Mesenchymal stem cell (in vitro differentiated cells and primary cell): ENCODE measurements around the gene KCNQ2.

Source experiments
- DNase-seq: peaks from one replicate; pipeline ENCODE4 v3.0.0-alpha.2; 2013
- H2AFZ ChIP-seq: one replicate; pipeline ENCODE4 v1.6.1; 2013; ENCODE audit warnings: low read depth, mild to moderate bottlenecking, control low read depth, inconsistent platforms, low read length, moderate library complexity
- H2AK5ac ChIP-seq: 2 replicates; pipeline ENCODE4 v1.6.1; 2013; ENCODE audit warnings: low read length, moderate library complexity, mild to moderate bottlenecking, inconsistent platforms; ENCODE audit not compliant: severe bottlenecking
- H2BK120ac ChIP-seq: one replicate; pipeline ENCODE4 v1.6.1; 2013; ENCODE audit warnings: low read depth, mild to moderate bottlenecking, inconsistent platforms, low read length, moderate library complexity
- H2BK12ac ChIP-seq, 2 experiments: one replicate each; pipeline ENCODE4 v1.6.1; 2013; ENCODE audit warnings: inconsistent platforms in 2 of 2, low read length in 2 of 2, mild to moderate bottlenecking in 2 of 2, moderate library complexity in 2 of 2, control low read depth in 1 of 2
- H2BK15ac ChIP-seq: one replicate; pipeline ENCODE4 v1.6.1; 2013; ENCODE audit warnings: mild to moderate bottlenecking, low read depth, inconsistent platforms; ENCODE audit not compliant: poor library complexity, severe bottlenecking
- H2BK5ac ChIP-seq: 2 replicates; pipeline ENCODE4 v1.6.1; 2013; ENCODE audit warnings: low read depth, mild to moderate bottlenecking, low read length, control low read depth, inconsistent platforms; ENCODE audit not compliant: poor library complexity, severe bottlenecking
- H3K14ac ChIP-seq, 2 experiments: one replicate each; pipeline ENCODE4 v1.6.1; 2013; ENCODE audit warnings: inconsistent platforms in 2 of 2, low read length in 2 of 2, control low read depth in 1 of 2, mild to moderate bottlenecking in 1 of 2, moderate library complexity in 1 of 2
- H3K18ac ChIP-seq, 2 experiments: one replicate each; pipeline ENCODE4 v1.6.1; 2013; ENCODE audit warnings: inconsistent platforms in 2 of 2, low read length in 2 of 2, control low read depth in 1 of 2, low read depth in 1 of 2, mild to moderate bottlenecking in 1 of 2
- H3K23ac ChIP-seq, 2 experiments: one replicate each; pipeline ENCODE4 v1.6.1; 2013; ENCODE audit warnings: inconsistent platforms in 2 of 2, low read length in 2 of 2, mild to moderate bottlenecking in 2 of 2, moderate library complexity in 2 of 2, control low read depth in 1 of 2
- H3K27ac ChIP-seq: 2 replicates; pipeline ENCODE4 v1.5.1; 2013; ENCODE audit warnings: mild to moderate bottlenecking, moderate library complexity, low read length, control low read depth, inconsistent platforms; ENCODE audit not compliant: poor library complexity, severe bottlenecking
- H3K27me3 ChIP-seq, 2 experiments: 2 replicates each; pipeline versions ENCODE4 v1.6.1 to v1.7.0; 2013; ENCODE audit warnings: low read length in 2 of 2, mild to moderate bottlenecking in 2 of 2, moderate library complexity in 2 of 2, control low read depth in 1 of 2, inconsistent platforms in 1 of 2; ENCODE audit not compliant: control insufficient read depth in 1 of 2, insufficient read depth in 1 of 2
- H3K36me3 ChIP-seq, 2 experiments: 2 replicates each; pipeline versions ENCODE4 v1.6.1 to v1.7.0; 2013; ENCODE audit warnings: low read length in 2 of 2, control low read depth in 1 of 2, inconsistent platforms in 1 of 2, low read depth in 1 of 2, mild to moderate bottlenecking in 1 of 2; ENCODE audit not compliant: insufficient read depth in 2 of 2, control insufficient read depth in 1 of 2
- H3K4ac ChIP-seq, 2 experiments: one replicate each; pipeline ENCODE4 v1.6.1; 2013; ENCODE audit warnings: inconsistent platforms in 2 of 2, low read length in 2 of 2, mild to moderate bottlenecking in 2 of 2, moderate library complexity in 2 of 2, control low read depth in 1 of 2, low read depth in 1 of 2
- H3K4me1 ChIP-seq: 2 replicates; pipeline ENCODE4 v1.6.1; 2013; ENCODE audit warnings: low read depth, low read length, control low read depth; ENCODE audit not compliant: control insufficient read depth, insufficient read depth
- H3K4me2 ChIP-seq: 2 replicates; pipeline ENCODE4 v1.6.1; 2013; ENCODE audit warnings: low read length, mild to moderate bottlenecking, inconsistent platforms; ENCODE audit not compliant: poor library complexity, severe bottlenecking
- H3K4me3 ChIP-seq, 2 experiments: 2 replicates each; pipeline versions ENCODE4 v1.5.1 to v1.7.0; 2013; ENCODE audit warnings: low read length in 2 of 2, mild to moderate bottlenecking in 2 of 2, control low read depth in 1 of 2, low read depth in 1 of 2; ENCODE audit not compliant: insufficient read depth in 1 of 2
- H3K79me1 ChIP-seq: replicated peaks from 2 replicates; pipeline ENCODE4 v1.6.1; 2013; ENCODE audit warnings: mild to moderate bottlenecking, control low read depth, low read length, inconsistent platforms; ENCODE audit not compliant: poor library complexity, severe bottlenecking
- H3K9ac ChIP-seq: 2 replicates; pipeline ENCODE4 v1.7.0; 2013; ENCODE audit warnings: mild to moderate bottlenecking, low read length, moderate library complexity
- H3K9me3 ChIP-seq: 2 replicates; pipeline ENCODE4 v1.7.0; 2013; ENCODE audit warnings: mild to moderate bottlenecking, low read length; ENCODE audit not compliant: control insufficient read depth
- H4K8ac ChIP-seq: one replicate; pipeline ENCODE4 v1.6.1; 2013; ENCODE audit warnings: inconsistent platforms, mild to moderate bottlenecking, low read length, moderate library complexity
- H4K91ac ChIP-seq: one replicate; pipeline ENCODE4 v1.6.1; 2013; ENCODE audit warnings: mild to moderate bottlenecking, low read length, inconsistent platforms
- WGBS: methylation state at CpG from one replicate; pipeline ENCODE4 v1.1.7; 2013; ENCODE audit warnings: mixed read lengths; 5-methylcytosine and 5-hydroxymethylcytosine counted together

The KCNQ2 gene

DNA sequence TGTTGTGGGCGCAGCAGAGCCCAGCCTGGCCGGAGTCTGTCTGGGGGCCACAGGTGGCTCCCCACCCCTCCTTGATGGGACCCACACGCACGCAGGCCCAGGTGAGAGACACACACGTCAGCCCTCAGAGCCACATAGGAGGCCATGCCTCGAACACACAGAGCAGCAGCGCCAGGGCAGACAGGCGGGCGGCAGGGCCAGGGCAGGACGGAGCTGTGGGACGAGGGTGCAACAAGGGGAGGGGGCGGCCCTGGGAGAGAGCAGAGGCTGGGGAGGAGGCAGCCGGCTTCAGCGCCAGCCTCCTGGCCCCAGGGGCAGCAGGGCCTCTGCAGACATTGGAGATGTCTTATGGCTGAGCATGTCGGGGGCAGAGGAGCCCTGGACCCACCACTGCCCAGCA lies 42.5 kb downstream of the KCNQ2 start:
- H2AFZ ChIP-seq, result no peak overlapping the region
- H4K8ac ChIP-seq, result no peak overlapping the region
- H3K23ac ChIP-seq, result no peak overlapping the region
- no peak overlapping the region for H2BK120ac ChIP-seq
- H2BK12ac ChIP-seq, result no peak overlapping the region
- 86% methylated on average over 14 of the region's 15 CpGs for WGBS
- no peaks in the 10 kb centered on the region for H3K79me1 ChIP-seq
- H3K27ac ChIP-seq, result no peak overlapping the region
- H4K91ac ChIP-seq, result no peak overlapping the region
- H3K36me3 ChIP-seq, result no peaks in the 10 kb centered on the region
- H3K18ac ChIP-seq, result no peak overlapping the region
- no peak overlapping the region for H2BK5ac ChIP-seq
- no peak overlapping the region for H3K14ac ChIP-seq
- H3K4me2 ChIP-seq, result no peak overlapping the region
- no peak for DNase-seq
- H3K27me3 ChIP-seq, result peaks cover 0 to 29% of the 10 kb centered on the region in 2 experiments
- H3K9ac ChIP-seq, result no peak overlapping the region
- H3K4me3 ChIP-seq, result no peak overlapping the region
- no peak overlapping the region for H2AK5ac ChIP-seq
- no peaks in the 10 kb centered on the region for H3K4me1 ChIP-seq
- no peak overlapping the region for H2BK15ac ChIP-seq
- H3K9me3 ChIP-seq, result no peaks in the 10 kb centered on the region
- no peak overlapping the region for H3K4ac ChIP-seq

GRCh38 chr20:63428906-63429575 lies 43.4 kb downstream of the KCNQ2 start:
- no peak overlapping the region for H3K4me2 ChIP-seq
- H2AK5ac ChIP-seq, result no peak overlapping the region
- DNase-seq, result no peak
- 85% methylated on average over 20 of the region's 20 CpGs for WGBS
- H3K4me3 ChIP-seq, result no peak overlapping the region
- no peak overlapping the region for H3K4ac ChIP-seq
- H3K23ac ChIP-seq, result no peak overlapping the region
- H3K9me3 ChIP-seq, result no peaks in the 10 kb centered on the region
- no peak overlapping the region for H2BK15ac ChIP-seq
- H2AFZ ChIP-seq, result no peak overlapping the region
- no peak overlapping the region for H4K8ac ChIP-seq
- no peaks in the 10 kb centered on the region for H3K4me1 ChIP-seq
- H3K27me3 ChIP-seq, result peaks cover 0 to 20% of the 10 kb centered on the region in 2 experiments
- H3K18ac ChIP-seq, result no peak overlapping the region
- H3K36me3 ChIP-seq, result no peaks in the 10 kb centered on the region
- H2BK12ac ChIP-seq, result no peak overlapping the region
- no peak overlapping the region for H3K9ac ChIP-seq
- H2BK120ac ChIP-seq, result no peak overlapping the region
- H3K14ac ChIP-seq, result no peak overlapping the region
- H2BK5ac ChIP-seq, result no peak overlapping the region
- H4K91ac ChIP-seq, result no peak overlapping the region
- H3K79me1 ChIP-seq, result no peaks in the 10 kb centered on the region
- H3K27ac ChIP-seq, result no peak overlapping the region

DNA sequence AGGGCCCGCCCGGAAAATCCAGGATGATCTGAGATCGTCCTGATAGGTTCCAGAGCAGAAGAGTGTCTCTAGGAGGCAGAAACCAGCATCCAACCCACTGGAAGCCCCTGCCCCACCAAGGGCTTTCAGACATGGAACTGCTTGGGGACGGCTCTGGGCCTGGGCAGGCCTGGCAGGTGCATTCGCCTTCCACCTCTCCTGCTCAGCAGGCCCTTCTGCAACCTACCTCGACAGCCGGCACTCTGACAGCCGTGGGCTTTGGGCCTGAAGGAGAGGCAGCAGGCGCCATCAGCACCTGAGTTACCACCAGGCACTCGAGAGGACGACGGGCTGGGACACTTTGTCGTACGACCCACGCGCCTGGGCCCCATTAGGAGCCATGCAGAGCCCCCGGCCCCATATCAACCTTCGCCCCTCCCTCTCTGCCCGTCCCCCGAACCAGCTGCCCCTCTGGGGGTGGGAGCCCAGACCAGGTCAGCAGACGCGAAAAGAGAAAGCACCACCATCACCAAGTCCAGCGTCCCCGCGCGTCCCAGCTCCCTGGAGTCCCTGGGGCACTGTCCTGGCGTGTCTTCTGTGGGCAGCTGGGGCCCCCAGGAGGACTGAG lies 44.6 kb downstream of the KCNQ2 start:
- H3K18ac ChIP-seq, result no peak overlapping the region
- H3K9me3 ChIP-seq, result no peaks in the 10 kb centered on the region
- H3K27ac ChIP-seq, result no peak overlapping the region
- no peaks in the 10 kb centered on the region for H3K4me1 ChIP-seq
- no peak overlapping the region for H2AFZ ChIP-seq
- H2BK12ac ChIP-seq, result no peak overlapping the region
- no peak overlapping the region for H3K23ac ChIP-seq
- no peak overlapping the region for H3K4me3 ChIP-seq
- H2AK5ac ChIP-seq, result no peak overlapping the region
- H3K9ac ChIP-seq, result no peak overlapping the region
- H3K4ac ChIP-seq, result no peak overlapping the region
- no peaks in the 10 kb centered on the region for H3K36me3 ChIP-seq
- DNase-seq, result no peak
- peaks cover 0 to 18% of the 10 kb centered on the region in 2 experiments for H3K27me3 ChIP-seq
- H2BK15ac ChIP-seq, result no peak overlapping the region
- no peak overlapping the region for H4K91ac ChIP-seq
- H3K14ac ChIP-seq, result no peak overlapping the region
- no peak overlapping the region for H3K4me2 ChIP-seq
- no peak overlapping the region for H2BK5ac ChIP-seq
- H3K79me1 ChIP-seq, result no peaks in the 10 kb centered on the region
- H2BK120ac ChIP-seq, result no peak overlapping the region
- WGBS, result 94% methylated on average over 27 of the region's 27 CpGs
- no peak overlapping the region for H4K8ac ChIP-seq

DNA sequence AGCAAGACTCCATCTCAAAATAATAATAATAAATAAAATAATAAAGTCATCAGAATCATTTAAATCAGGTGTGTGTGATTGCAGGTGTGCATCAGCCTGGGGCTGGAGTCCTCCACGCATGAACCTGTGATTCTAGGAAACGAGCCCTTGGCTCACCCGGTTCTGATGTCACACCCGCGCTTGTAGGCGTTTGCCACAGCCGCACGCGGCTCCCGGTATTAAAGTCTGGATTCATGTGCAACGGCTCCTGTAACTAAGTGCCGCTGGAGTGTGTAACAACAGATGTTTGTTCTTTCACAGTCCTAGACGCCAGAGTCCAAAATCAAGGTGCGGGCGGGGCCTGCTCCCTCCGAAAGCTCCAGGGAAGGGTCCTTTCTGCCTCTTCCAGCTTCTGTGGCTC lies 45.2 kb downstream of the KCNQ2 start:
- H3K4me3 ChIP-seq, result no peak overlapping the region
- no peaks in the 10 kb centered on the region for H3K4me1 ChIP-seq
- H3K36me3 ChIP-seq, result no peaks in the 10 kb centered on the region
- no peak overlapping the region for H3K27ac ChIP-seq
- DNase-seq, result no peak
- no peak overlapping the region for H3K4me2 ChIP-seq
- H3K14ac ChIP-seq, result no peak overlapping the region
- no peak overlapping the region for H2BK120ac ChIP-seq
- H2AK5ac ChIP-seq, result no peak overlapping the region
- no peak overlapping the region for H3K4ac ChIP-seq
- no peak overlapping the region for H4K91ac ChIP-seq
- H3K23ac ChIP-seq, result no peak overlapping the region
- H3K27me3 ChIP-seq, result peaks cover 0 to 17% of the 10 kb centered on the region in 2 experiments
- H3K9ac ChIP-seq, result no peak overlapping the region
- WGBS, result 92% methylated on average over 16 of the region's 16 CpGs
- H2AFZ ChIP-seq, result no peak overlapping the region
- no peak overlapping the region for H4K8ac ChIP-seq
- no peak overlapping the region for H2BK5ac ChIP-seq
- no peak overlapping the region for H2BK12ac ChIP-seq
- H3K9me3 ChIP-seq, result no peaks in the 10 kb centered on the region
- no peak overlapping the region for H3K18ac ChIP-seq
- no peaks in the 10 kb centered on the region for H3K79me1 ChIP-seq
- no peak overlapping the region for H2BK15ac ChIP-seq
